ENCODE measurements around the gene CTTNBP2NL.
"Not testable (repeated sequence)": the region's sequence is repeated elsewhere in the genome, so short reads cannot be mapped to it uniquely, and the experiment has no call there.

Gene CTTNBP2NL

DNA sequence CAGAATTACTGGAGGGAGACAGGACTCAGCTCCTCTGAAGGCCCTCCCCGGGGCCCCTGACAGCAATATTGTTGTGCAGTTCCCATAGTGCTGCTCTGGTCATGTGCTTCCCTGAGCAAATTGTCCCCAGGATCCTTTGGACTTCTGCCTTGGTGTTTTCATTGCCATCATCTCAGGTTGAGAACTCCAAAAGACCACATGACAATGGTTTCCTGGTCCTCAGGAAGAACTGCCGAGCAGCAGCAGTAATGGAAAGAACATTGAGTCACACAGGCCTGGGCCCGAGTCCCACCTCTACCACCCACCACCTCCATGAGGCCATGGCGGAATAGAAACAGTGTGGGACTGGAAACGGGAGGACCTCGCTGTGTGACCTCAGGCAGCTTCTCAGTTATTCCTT is 6.3 kb upstream of the CTTNBP2NL start:
- Histone ChIP-seq H3K4me3 (ENCODE audit: low read depth, low read length) (no peak overlapping the region), H3K27ac (no peak overlapping the region), H3K27me3 (replicated peaks) (no peaks in the 10 kb centered on the region), H3K36me3 (replicated peaks) (no peaks in the 10 kb centered on the region)
- no peak for TF ChIP-seq CTCF (IDR thresholded peaks at IDR 0.05; ENCODE audit: low read depth, low read length, missing control alignments)
- in situ Hi-C loops (cut with HindIII; ENCODE audit: low pct_ligation_motif_present, low sequenced_read_pairs), result loop anchor here (10.0 kb wide), 1 partner anchor 225 kb away; the partner anchor contains the start of genes CAPZA1 and ST7L
- DNase-seq, result no peak

GRCh38 chr1:112390335-112390734 is 5.7 kb upstream of the CTTNBP2NL start:
- not testable (repeated sequence) for DNase-seq; H3K36me3 ChIP-seq (replicated peaks); H3K4me3 ChIP-seq (ENCODE audit: low read depth, low read length); H3K27ac ChIP-seq; H3K27me3 ChIP-seq (replicated peaks)
- in situ Hi-C loops (cut with HindIII; ENCODE audit: low pct_ligation_motif_present, low sequenced_read_pairs), result loop anchor here (10.0 kb wide), 1 partner anchor 224 kb away; the partner anchor contains the start of genes CAPZA1 and ST7L

DNA sequence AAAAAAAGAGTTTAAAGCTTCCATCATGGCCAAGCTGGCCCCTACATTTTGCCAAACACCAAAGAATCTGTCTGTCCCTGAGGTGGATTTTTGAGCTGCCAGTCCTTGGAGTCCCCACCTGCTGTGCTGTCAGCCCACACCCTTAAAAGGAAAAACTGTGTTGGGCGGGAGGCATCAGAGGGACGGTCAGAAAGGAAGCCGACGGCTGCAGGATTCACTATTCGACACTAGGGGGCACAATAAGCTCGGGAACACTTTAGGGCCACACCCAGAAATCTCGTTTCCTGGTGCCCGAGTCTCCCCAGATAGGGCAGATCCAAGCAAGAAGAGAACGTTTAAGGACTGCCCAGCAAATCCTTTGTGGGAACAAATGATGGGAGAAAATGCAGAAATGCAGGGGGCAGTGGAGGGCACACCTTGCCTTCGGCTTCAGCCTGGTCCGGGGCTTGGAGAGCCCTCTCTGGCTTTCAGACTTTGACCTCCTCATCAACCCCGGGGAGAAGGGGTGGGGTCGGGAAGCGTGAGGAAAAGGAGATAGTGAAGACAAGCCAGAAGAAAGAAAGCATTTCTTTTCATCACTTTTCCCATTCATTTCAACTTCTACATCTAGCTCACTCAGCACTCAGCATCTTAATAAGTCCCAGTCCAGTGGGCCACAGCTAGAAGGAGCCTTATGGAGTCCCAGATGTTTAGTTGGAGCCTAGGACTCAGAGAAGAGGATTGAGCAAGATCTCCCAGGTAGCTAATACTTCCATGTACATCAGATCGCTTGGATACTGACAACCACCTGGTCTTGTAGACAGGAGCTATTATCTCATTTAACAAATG is 5.0 kb upstream of the CTTNBP2NL start:
- H3K4me3 ChIP-seq (ENCODE audit: low read depth, low read length), result peak overlapping the region; percentile 52
- peak overlapping the region; percentile 44 for H3K27ac ChIP-seq
- in situ Hi-C loops (cut with HindIII; ENCODE audit: low pct_ligation_motif_present, low sequenced_read_pairs), result loop anchor here (10.0 kb wide), 1 partner anchor 224 kb away; the partner anchor contains the start of genes CAPZA1 and ST7L
- H3K27me3 ChIP-seq (replicated peaks), result no peaks in the 10 kb centered on the region
- TF ChIP-seq CTCF (IDR thresholded peaks at IDR 0.05; ENCODE audit: low read depth, low read length, missing control alignments), result peak; percentile 91
- H3K36me3 ChIP-seq (replicated peaks), result no peaks in the 10 kb centered on the region
- peak; percentile 90 for DNase-seq

GRCh38 chr1:112391603-112391940 is 4.4 kb upstream of the CTTNBP2NL start:
- Histone ChIP-seq H3K4me3 (ENCODE audit: low read depth, low read length) (no peak overlapping the region), H3K27me3 (replicated peaks) (no peaks in the 10 kb centered on the region), H3K27ac (peak overlapping the region; percentile 44), H3K36me3 (replicated peaks) (no peaks in the 10 kb centered on the region)
- DNase-seq, result no peak
- in situ Hi-C loops (cut with HindIII; ENCODE audit: low pct_ligation_motif_present, low sequenced_read_pairs), result loop anchor here (10.0 kb wide), 1 partner anchor 223 kb away; the partner anchor contains the start of genes CAPZA1 and ST7L
- no peak for TF ChIP-seq CTCF (IDR thresholded peaks at IDR 0.05; ENCODE audit: low read depth, low read length, missing control alignments)

- in situ Hi-C loops (cut with HindIII; ENCODE audit: low pct_ligation_motif_present, low sequenced_read_pairs), result loop anchor here (10.0 kb wide), 1 partner anchor 221 kb away; the partner anchor contains the start of genes CAPZA1 and ST7L
- no peak for TF ChIP-seq CTCF (IDR thresholded peaks at IDR 0.05; ENCODE audit: low read depth, low read length, missing control alignments)
- no peak overlapping the region for H3K4me3 ChIP-seq (ENCODE audit: low read depth, low read length)
Measured at GRCh38 chr1:112393631-112393974, 2.4 kb upstream of the CTTNBP2NL start.

GRCh38 chr1:112394743-112395062 is 1.3 kb upstream of the CTTNBP2NL start:
- no peak for DNase-seq
- H3K27me3 ChIP-seq (replicated peaks), result no peaks in the 10 kb centered on the region
- H3K27ac ChIP-seq, result peak overlapping the region; percentile 93
- in situ Hi-C loops (cut with HindIII; ENCODE audit: low pct_ligation_motif_present, low sequenced_read_pairs), result loop anchor here (10.0 kb wide), 1 partner anchor 220 kb away; the partner anchor contains the start of genes CAPZA1 and ST7L
- H3K36me3 ChIP-seq (replicated peaks), result no peaks in the 10 kb centered on the region
- TF ChIP-seq CTCF (IDR thresholded peaks at IDR 0.05; ENCODE audit: low read depth, low read length, missing control alignments), result no peak
- H3K4me3 ChIP-seq (ENCODE audit: low read depth, low read length), result peak overlapping the region; percentile 23

More at GRCh38 chr1:112393631-112393974, 2.4 kb upstream of the CTTNBP2NL start:
- no peak for DNase-seq
- no peaks in the 10 kb centered on the region for H3K36me3 ChIP-seq (replicated peaks)
- no peaks in the 10 kb centered on the region for H3K27me3 ChIP-seq (replicated peaks)
- peak overlapping the region; percentile 93 for H3K27ac ChIP-seq

All from brain microvascular endothelial cell (primary cell).